Smooth muscle cell of the brain vasculature (primary cell): ENCODE measurements around the gene SEMA3G.

Experiments
- DNase-seq: peaks from one replicate; pipeline ENCODE4 v3.0.0-alpha.2; 2012; ENCODE audit warnings: low read depth, low spot score

The SEMA3G gene

DNA sequence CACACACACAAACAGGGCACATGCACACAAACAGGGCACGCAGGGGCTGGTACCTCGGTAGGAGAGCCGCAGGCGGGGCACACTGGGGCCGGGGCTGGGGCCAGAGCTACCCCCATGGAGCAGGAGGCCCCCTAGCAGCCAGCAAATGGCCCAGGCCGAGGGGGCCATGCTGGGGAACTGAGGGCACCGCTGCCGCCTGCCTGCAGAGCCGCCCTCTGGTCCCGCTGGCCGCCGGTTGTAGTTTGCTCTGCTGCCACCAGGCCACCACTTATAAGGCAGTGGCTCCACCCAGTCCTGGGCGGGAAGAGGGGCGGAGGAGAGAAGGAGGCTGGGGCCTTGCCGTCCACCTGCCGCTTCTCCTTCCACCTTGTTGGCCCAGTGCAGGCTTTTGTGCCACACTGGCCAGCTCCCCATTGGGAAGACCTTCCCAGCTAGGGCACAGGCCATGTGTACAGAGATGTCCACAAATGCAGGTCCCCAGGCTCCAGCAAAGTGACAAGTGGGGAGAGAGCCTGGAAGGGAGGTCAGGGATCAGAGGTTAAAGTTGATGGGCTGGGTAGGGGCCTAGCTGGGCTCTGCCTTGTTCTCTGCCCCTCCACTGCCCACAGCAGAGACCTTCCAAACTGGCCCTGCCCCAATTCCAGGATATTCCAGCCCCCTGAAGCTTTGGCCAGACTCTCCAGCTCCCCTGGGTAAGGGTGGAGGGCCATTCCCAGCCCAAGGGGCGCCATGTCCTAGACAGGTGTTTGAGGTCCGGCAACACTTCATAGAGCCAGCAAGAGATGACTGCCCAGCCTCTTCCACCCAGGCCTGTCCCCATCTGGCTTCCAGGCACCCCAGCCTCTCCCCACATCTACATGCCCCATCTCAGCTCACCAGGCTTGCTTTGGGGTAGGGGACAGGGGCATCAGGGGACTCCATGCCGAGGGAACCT, at the start of gene SEMA3G:
Gene SEMA3G, minus strand, starts transcription at position 244 of the 934 bp plus-strand sequence. Its CDS starts 76 bp downstream, at position 168.
- DNase-seq: no peak

GRCh38 chr3:52494445-52494844, 49.5 kb upstream of the SEMA3G start:
- no peak for DNase-seq

GRCh38 chr3:52493232-52494017, 48.5 kb upstream of the SEMA3G start:
- DNase-seq: no peak

DNA sequence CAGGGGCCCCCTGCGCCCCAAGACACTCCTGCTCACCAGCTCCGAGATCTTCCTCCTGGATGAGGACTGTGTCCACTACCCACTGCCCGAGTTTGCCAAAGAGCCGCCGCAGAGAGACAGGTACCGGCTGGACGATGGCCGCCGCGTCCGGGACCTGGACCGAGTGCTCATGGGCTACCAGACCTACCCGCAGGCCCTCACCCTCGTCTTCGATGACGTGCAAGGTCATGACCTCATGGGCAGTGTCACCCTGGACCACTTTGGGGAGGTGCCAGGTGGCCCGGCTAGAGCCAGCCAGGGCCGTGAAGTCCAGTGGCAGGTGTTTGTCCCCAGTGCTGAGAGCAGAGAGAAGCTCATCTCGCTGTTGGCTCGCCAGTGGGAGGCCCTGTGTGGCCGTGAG, 47.2 kb upstream of the SEMA3G start:
- DNase-seq: no peak

DNA sequence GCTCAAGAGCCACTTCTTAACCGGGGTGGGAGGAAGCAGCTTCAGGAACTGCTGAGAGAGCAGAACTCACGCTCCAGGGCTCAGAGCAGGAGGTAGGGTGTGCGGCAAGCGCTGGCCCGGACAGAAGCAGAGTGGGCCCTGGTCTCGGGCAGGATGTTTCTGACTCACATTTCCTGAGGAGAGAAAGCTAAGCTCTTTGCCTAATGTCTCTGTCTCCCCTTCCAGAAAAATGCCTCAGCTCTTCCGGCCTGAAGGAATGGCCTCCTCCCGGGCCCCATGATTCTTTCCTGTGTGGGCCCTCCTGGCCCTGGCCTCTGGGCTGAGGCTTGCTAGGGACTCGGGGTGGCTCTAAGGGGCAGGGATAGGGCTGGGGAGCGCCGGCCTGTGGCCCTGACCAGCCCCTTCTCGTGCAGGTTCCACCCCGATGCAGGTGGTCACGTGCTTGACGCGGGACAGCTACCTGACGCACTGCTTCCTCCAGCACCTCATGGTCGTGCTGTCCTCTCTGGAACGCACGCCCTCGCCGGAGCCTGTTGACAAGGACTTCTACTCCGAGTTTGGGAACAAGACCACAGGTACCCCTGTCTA, 46.1 kb upstream of the SEMA3G start:
- DNase-seq: no peak

- no peak for DNase-seq
Observed at GRCh38 chr3:52490035-52490938, 45.4 kb upstream of the SEMA3G start.

DNA sequence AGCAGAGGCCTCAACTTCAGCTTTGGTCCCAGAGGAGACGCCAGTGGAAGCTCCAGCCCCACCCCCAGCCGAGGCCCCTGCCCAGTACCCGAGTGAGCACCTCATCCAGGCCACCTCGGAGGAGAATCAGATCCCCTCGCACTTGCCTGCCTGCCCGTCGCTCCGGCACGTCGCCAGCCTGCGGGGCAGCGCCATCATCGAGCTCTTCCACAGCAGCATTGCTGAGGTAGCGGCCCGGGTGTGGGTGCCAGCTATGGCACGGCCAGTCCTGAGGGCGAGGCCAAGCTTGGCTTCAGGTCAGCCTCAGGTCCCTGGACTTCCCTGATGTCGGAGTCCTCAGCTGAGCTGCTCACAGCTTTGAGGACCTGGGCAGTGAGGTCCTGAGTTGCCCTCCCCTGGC, 44.5 kb upstream of the SEMA3G start:
- DNase-seq: no peak

DNA sequence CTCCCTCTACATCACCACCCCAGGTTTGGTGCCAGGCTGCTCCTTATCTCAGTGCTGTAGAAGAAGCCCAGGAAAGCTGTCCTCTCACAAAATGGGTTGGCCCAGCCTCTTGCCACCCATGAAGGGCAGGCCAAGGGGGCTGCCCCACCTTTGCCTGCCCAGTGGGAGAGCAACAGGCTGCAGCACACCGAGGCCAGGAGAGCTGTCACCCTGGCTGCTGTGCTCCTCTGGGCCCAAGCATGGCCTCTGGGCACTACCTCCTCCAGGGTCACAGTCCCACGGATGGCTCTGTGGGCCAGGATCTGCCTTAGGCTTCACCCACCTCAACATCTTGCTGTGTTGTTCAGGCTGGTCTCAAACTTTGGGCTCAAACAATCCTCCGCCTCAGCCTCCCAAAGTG, 43.8 kb upstream of the SEMA3G start:
- no peak for DNase-seq

GRCh38 chr3:52487788-52488691, 43.1 kb upstream of the SEMA3G start:
- DNase-seq: no peak

- DNase-seq: no peak
Observed at GRCh38 chr3:52487050-52487787, 42.3 kb upstream of the SEMA3G start.

- no peak for DNase-seq
Observed at GRCh38 chr3:52484680-52485461, 40.0 kb upstream of the SEMA3G start.

DNA sequence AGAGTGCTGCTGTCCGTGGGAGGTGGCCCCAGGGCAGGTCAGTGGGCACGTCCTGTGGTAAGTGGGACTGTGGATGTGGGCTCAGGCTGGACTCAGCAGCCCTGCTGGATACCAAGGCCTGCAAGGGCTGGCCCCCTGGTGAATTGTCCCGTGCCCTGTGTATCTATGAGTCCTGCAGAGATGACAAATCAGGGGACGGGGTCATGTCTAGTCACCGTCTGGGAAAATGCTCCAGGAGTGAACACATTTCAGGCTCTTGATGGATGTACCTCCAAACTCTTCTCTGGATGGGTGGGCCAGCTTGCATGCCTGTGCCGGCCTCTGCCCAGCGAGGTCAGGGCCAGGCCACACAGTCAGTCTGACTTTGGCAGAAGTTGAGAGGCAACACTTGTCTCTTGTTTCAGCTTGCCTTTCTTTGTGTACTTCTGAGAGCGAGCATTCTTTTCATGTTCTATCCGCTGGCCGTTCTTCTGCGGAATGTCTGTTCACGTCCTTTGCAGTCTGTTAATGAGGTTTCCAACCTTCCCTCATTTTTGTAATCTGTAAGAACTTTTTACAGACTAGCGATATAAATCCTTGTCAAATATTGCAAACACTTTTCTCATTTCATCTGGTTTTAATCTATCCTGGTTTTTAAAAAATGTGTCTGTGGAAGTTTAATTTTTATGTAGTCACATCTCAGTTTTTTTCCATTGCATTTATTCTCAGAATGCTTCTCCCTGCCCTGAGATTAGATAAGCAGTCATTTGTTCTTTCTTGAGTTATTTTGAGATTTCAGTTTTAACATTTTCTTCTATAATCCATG, 38.9 kb upstream of the SEMA3G start:
- DNase-seq: no peak

DNA sequence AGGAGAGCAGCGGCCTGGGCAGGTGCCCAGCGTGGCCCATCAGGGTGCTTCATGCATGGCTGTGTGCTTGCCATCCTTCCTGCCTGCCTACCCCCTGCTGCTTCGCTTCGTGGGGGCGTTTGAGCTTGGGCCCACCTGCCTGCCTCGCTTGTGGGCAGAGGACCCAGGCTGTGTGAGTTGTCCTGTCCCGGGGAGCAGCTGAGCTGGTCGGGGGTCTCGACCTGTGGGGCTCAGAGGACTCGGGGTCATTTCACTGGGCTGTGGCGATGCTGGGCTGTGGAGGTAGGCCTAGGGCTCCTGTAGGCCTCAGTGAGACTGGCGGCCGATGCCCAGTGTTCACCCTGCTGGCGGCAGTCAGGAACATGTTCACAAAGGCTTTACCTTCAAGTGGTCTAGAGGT, 38.2 kb upstream of the SEMA3G start:
- DNase-seq: no peak

- no peak for DNase-seq
Observed at GRCh38 chr3:52481819-52482521, 37.1 kb upstream of the SEMA3G start.

GRCh38 chr3:52480768-52481715, 36.1 kb upstream of the SEMA3G start:
- no peak for DNase-seq
